ENCODE measurements around the gene NEUROG2.
"Not testable (repeated sequence)": the region's sequence is repeated elsewhere in the genome, so short reads cannot be mapped to it uniquely, and the experiment has no call there.

NEUROG2 gene

DNA sequence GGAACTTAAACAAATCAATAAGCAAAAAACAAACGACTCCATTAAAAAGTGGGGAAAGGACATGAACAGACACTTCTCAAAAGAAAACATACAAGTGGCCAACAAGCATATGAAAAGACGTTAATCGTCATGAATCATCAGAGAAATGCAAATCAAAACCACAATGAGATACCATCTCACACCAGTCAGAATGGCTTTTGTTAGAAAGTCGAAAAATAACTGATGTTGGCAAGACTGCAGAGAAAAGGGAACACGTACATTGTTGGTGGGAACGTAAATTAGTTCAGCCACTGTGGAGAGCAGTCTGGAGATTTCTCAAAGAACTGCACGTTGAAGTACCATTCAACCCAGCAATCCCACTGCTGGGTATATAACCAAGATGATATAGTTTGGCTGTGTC, 23.7 kb downstream of the NEUROG2 start:
- DNase-seq (ENCODE audit: low read depth in 2 of 2): no peak

DNA sequence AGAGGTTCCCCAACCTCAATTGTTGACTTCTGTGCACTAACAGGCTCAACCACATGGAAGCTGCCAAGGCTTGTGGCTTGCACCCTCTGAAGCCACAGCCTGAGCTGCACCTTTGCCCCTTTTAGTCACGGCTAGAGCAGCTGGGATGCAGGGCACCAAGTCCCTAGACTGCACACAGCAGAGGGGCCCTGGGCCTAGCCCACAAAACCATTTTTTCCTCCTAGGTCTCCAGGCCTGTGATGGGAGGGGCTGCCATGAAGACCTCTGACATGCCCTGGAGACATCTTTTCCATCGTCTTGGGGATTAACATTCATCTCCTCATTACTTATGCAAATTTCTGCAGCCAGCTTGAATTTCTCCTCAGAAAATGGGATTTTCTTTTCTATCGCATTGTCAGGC, 25.2 kb downstream of the NEUROG2 start:
- DNase-seq (ENCODE audit: low read depth in 2 of 2): not testable (repeated sequence)

DNA sequence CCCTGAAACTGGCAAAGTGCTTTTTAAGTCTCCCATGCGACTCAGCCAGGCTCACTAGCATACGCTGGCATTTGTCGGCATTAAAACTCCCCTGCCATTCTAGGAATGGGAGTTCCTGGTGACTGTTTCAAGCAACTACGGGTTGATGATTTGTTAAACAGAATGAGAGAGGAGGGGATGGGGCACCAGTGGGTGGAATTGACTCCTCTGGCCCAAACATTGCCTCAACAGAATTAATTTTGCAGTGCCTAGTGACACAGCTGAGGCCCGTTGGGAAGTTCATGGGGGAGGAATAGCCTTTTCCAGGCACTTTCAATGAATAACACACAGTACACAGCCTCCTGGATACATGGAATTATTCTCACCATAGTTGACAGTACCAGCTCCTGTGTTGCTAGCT, 30.1 kb downstream of the NEUROG2 start:
- no peak for DNase-seq (ENCODE audit: low read depth in 2 of 2)

DNA sequence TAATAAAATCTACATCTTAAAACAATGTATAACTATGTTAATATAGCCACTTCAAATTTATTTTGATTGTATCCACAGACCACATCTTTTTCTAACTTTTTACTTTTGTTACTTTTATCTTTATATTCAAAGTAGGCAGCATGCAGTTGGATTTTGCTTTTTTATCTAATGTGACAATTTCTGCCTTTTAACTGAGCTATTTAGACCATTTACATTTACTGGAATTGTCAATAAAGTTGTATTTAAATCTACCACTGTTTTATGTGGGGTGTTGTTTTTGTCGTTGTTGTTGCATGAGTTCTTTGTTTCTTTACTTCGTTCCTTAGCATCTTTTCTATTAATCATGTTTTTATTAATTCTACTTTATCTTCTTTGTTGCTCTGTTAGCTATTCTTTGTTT, 42.0 kb downstream of the NEUROG2 start:
- no peak for DNase-seq (ENCODE audit: low read depth in 2 of 2)

DNA sequence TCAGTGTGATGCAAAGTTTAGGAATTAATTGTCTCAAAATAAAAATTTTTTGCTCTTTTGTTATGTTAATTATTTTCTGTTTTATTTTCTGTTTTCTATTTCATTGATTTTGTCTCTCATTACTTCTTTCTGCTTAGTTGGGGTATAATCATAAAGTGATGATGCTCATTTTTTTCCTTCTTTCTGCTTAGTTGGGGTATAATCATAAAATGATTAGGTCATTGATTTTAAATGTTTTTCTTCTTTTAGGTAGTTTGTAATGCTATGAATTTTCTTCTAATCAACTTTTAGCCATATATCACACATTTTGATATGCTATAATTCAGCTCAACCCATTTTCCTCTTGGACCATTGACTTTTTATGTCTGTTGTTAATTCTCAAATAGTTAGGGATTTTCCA, 43.7 kb downstream of the NEUROG2 start:
- DNase-seq (ENCODE audit: low read depth in 2 of 2): no peak

All from activated CD4-positive, alpha-beta T cell treated with anti-CD3 and anti-CD28 coated beads for 24 hours (primary cell).